ENCODE measurements around the gene C19orf73. TPM values are rescaled to one million over a fixed set of nuclear protein-coding genes. Genes with fewer than 3 reads are reported as not detected.

Gene C19orf73
- polyA plus RNA-seq, 3 donors: 0.60 to 0.76 (median 0.66) TPM

- Mint-ChIP-seq H3K4me3 (peak overlapping the region in 1 of 2 donors; percentile 22), H3K9me3 (peaks cover 0 to 3% (median 2%) of the 10 kb centered on the region in 7 donors), H3K27me3 (ENCODE audit: low read depth in 3 of 3) (peaks cover 19 to 26% (median 25%) of the 10 kb centered on the region in 3 donors), H3K27ac (peak overlapping the region in 1 of 7 donors; percentile 0), H3K36me3 (no peaks in the 10 kb centered on the region), H3K4me1 (peaks cover 24% of the 10 kb centered on the region)
- Histone ChIP-seq H4K20me1 (ENCODE audit: insufficient read depth, low read length) (no peaks in the 10 kb centered on the region), H2AFZ (ENCODE audit: insufficient read depth, low read depth, low read length, poor library complexity, severe bottlenecking) (no peak overlapping the region), H3K4me1 (ENCODE audit: control insufficient read depth in 1 of 2, insufficient read depth in 2 of 2, low read length in 2 of 2) (peaks cover 13 to 22% of the 10 kb centered on the region in 2 donors), H3K9ac (ENCODE audit: insufficient read depth, low read length, poor library complexity, severe bottlenecking) (no peak overlapping the region), H3K4me2 (replicated peaks; ENCODE audit: extremely low read depth, low read length, poor library complexity, severe bottlenecking) (no peak overlapping the region), H3K4me3 (replicated peaks in 1 of 3; ENCODE audit: low read depth in 2 of 3, low read length in 3 of 3) (no peak overlapping the region), H3K27ac (ENCODE audit: low read depth in 1 of 2, low read length in 2 of 2) (no peak overlapping the region), H3K79me2 (ENCODE audit: insufficient read depth, low read length) (no peaks in the 10 kb centered on the region), H3K27me3 (ENCODE audit: control insufficient read depth in 2 of 2, insufficient read depth in 2 of 2, low read length in 2 of 2) (peaks cover 0 to 7% of the 10 kb centered on the region in 2 donors), H3K9me3 (replicated peaks in 1 of 2; ENCODE audit: control insufficient read depth in 1 of 2, insufficient read depth in 1 of 2, low read length in 2 of 2) (no peaks in the 10 kb centered on the region), H3K36me3 (replicated peaks in 1 of 2; ENCODE audit: control insufficient read depth in 1 of 2, insufficient read depth in 2 of 2, low read length in 2 of 2) (no peaks in the 10 kb centered on the region)
- WGBS (ENCODE audit: insufficient coverage): 80% methylated on average over 3 of the region's 6 CpGs
- no peak for DNase-seq
- intact Hi-C loops (cut with micrococcal nuclease): no loop called here
- TF ChIP-seq, protein P1, sequence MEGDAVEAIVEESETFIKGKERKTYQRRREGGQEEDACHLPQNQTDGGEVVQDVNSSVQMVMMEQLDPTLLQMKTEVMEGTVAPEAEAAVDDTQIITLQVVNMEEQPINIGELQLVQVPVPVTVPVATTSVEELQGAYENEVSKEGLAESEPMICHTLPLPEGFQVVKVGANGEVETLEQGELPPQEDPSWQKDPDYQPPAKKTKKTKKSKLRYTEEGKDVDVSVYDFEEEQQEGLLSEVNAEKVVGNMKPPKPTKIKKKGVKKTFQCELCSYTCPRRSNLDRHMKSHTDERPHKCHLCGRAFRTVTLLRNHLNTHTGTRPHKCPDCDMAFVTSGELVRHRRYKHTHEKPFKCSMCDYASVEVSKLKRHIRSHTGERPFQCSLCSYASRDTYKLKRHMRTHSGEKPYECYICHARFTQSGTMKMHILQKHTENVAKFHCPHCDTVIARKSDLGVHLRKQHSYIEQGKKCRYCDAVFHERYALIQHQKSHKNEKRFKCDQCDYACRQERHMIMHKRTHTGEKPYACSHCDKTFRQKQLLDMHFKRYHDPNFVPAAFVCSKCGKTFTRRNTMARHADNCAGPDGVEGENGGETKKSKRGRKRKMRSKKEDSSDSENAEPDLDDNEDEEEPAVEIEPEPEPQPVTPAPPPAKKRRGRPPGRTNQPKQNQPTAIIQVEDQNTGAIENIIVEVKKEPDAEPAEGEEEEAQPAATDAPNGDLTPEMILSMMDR (IDR thresholded peaks at IDR 0.05): no peak
Observed at GRCh38 chr19:49141352-49141751, 22.4 kb upstream of the C19orf73 start.

DNA sequence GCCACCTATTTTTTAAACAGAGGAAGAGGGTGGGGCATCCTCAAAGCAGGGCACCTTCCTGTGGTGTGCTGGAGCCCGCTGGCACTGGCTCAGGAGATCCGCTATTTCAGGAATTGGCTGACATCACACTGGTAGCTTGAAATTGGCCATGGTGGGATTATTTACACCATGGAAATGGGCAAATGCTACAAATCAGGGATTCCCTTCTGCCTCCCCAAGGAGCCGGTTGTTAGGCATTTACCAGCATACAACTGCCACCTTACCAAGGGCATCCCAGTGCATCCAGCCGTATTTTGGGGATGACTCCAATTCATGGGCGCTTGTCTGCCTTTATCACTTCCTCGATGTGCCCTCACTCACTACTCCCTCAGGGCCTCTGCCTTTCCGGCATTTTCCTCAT is 22.0 kb upstream of the C19orf73 start:
- DNase-seq: no peak
- Histone ChIP-seq H3K9ac (ENCODE audit: insufficient read depth, low read length, poor library complexity, severe bottlenecking) (no peak overlapping the region), H3K36me3 (replicated peaks in 1 of 2; ENCODE audit: control insufficient read depth in 1 of 2, insufficient read depth in 2 of 2, low read length in 2 of 2) (no peaks in the 10 kb centered on the region), H3K9me3 (replicated peaks in 1 of 2; ENCODE audit: control insufficient read depth in 1 of 2, insufficient read depth in 1 of 2, low read length in 2 of 2) (peaks cover 0 to 3% of the 10 kb centered on the region in 2 donors), H3K27me3 (ENCODE audit: control insufficient read depth in 2 of 2, insufficient read depth in 2 of 2, low read length in 2 of 2) (peaks cover 0 to 7% of the 10 kb centered on the region in 2 donors), H4K20me1 (ENCODE audit: insufficient read depth, low read length) (no peaks in the 10 kb centered on the region), H3K4me3 (replicated peaks in 1 of 3; ENCODE audit: low read depth in 2 of 3, low read length in 3 of 3) (no peak overlapping the region), H2AFZ (ENCODE audit: insufficient read depth, low read depth, low read length, poor library complexity, severe bottlenecking) (no peak overlapping the region), H3K79me2 (ENCODE audit: insufficient read depth, low read length) (no peaks in the 10 kb centered on the region), H3K4me2 (replicated peaks; ENCODE audit: extremely low read depth, low read length, poor library complexity, severe bottlenecking) (no peak overlapping the region), H3K27ac (ENCODE audit: low read depth in 1 of 2, low read length in 2 of 2) (no peak overlapping the region), H3K4me1 (ENCODE audit: control insufficient read depth in 1 of 2, insufficient read depth in 2 of 2, low read length in 2 of 2) (peaks cover 15 to 24% of the 10 kb centered on the region in 2 donors)
- H3K36me3 Mint-ChIP-seq: no peaks in the 10 kb centered on the region
- peaks cover 16 to 25% (median 21%) of the 10 kb centered on the region in 3 donors for H3K27me3 Mint-ChIP-seq (ENCODE audit: low read depth in 3 of 3)
- peak overlapping the region in 1 of 7 donors; percentile 0 for H3K27ac Mint-ChIP-seq
- intact Hi-C loops (cut with micrococcal nuclease): no loop called here
- H3K4me1 Mint-ChIP-seq: peaks cover 24% of the 10 kb centered on the region
- WGBS (ENCODE audit: insufficient coverage): 76% methylated on average over 5 of the region's 7 CpGs
- peak overlapping the region in 1 of 2 donors; percentile 22 for H3K4me3 Mint-ChIP-seq
- TF ChIP-seq, protein P1 (IDR thresholded peaks at IDR 0.05): no peak
- H3K9me3 Mint-ChIP-seq: peaks cover 2 to 5% (median 3%) of the 10 kb centered on the region in 7 donors

Data from CD14-positive monocyte (primary cell).